Muscle layer of colon (tissue), 2 donors: ENCODE measurements around the gene PAX3.

Source experiments
- H3K27ac ChIP-seq: one replicate; pipeline ENCODE4 v1.7.0; 2013; ENCODE audit warnings: low read depth, mild to moderate bottlenecking, low read length, moderate library complexity
- H3K27me3 ChIP-seq, 2 donors: one replicate each; pipeline ENCODE4 v1.7.0; 2013; ENCODE audit warnings: low read length in 2 of 2, mild to moderate bottlenecking in 2 of 2; ENCODE audit not compliant: insufficient read depth in 2 of 2, control insufficient read depth in 1 of 2
- H3K36me3 ChIP-seq: one replicate; pipeline ENCODE4 v1.7.0; 2013; ENCODE audit warnings: mild to moderate bottlenecking, low read length; ENCODE audit not compliant: insufficient read depth
- H3K4me1 ChIP-seq: one replicate; pipeline ENCODE4 v1.7.0; 2013; ENCODE audit warnings: mild to moderate bottlenecking, low read length; ENCODE audit not compliant: insufficient read depth
- H3K4me3 ChIP-seq, 2 donors: one replicate each; pipeline ENCODE4 v1.7.0; 2013; ENCODE audit warnings: low read length in 2 of 2, low read depth in 1 of 2, mild to moderate bottlenecking in 1 of 2, moderate library complexity in 1 of 2
- H3K9ac ChIP-seq: one replicate; pipeline ENCODE4 v1.7.0; 2013; ENCODE audit warnings: low read length
- H3K9me3 ChIP-seq: one replicate; pipeline ENCODE4 v1.7.0; 2013; ENCODE audit warnings: mild to moderate bottlenecking, low read length
- donor health status: abdominal sarcoma.
- donor health status: Adenocarcinoma of cecum.

The PAX3 gene

GRCh38 chr2:222218786-222219185 is 80.0 kb downstream of the PAX3 start:
- Histone ChIP-seq H3K27ac (no peak overlapping the region), H3K4me3 (no peak overlapping the region), H3K27me3 (no peaks in the 10 kb centered on the region), H3K36me3 (no peaks in the 10 kb centered on the region), H3K4me1 (no peaks in the 10 kb centered on the region), H3K9me3 (no peaks in the 10 kb centered on the region), H3K9ac (no peak overlapping the region)

GRCh38 chr2:222217712-222218111 is 81.1 kb downstream of the PAX3 start:
- Histone ChIP-seq H3K9ac (no peak overlapping the region), H3K27me3 (no peaks in the 10 kb centered on the region), H3K4me3 (no peak overlapping the region), H3K36me3 (no peaks in the 10 kb centered on the region), H3K27ac (no peak overlapping the region), H3K4me1 (no peaks in the 10 kb centered on the region), H3K9me3 (no peaks in the 10 kb centered on the region)

- no peaks in the 10 kb centered on the region for H3K9me3 ChIP-seq
- H3K9ac ChIP-seq = no peak overlapping the region
- no peaks in the 10 kb centered on the region for H3K36me3 ChIP-seq
- no peak overlapping the region for H3K27ac ChIP-seq
- no peaks in the 10 kb centered on the region for H3K27me3 ChIP-seq
- no peak overlapping the region for H3K4me3 ChIP-seq
- no peaks in the 10 kb centered on the region for H3K4me1 ChIP-seq
Measured at GRCh38 chr2:222214885-222215284, 83.9 kb downstream of the PAX3 start.

GRCh38 chr2:222213049-222213448 is 85.7 kb downstream of the PAX3 start:
- Histone ChIP-seq H3K9me3 (no peaks in the 10 kb centered on the region), H3K4me3 (no peak overlapping the region), H3K27ac (no peak overlapping the region), H3K9ac (no peak overlapping the region), H3K27me3 (peaks cover 0 to 4% of the 10 kb centered on the region in 2 donors), H3K36me3 (no peaks in the 10 kb centered on the region), H3K4me1 (no peaks in the 10 kb centered on the region)

- H3K4me3 ChIP-seq = no peak overlapping the region
Measured at GRCh38 chr2:222212571-222212970, 86.2 kb downstream of the PAX3 start.

GRCh38 chr2:222208010-222208690 is 90.6 kb downstream of the PAX3 start:
- H3K9ac ChIP-seq = no peak overlapping the region
- H3K4me3 ChIP-seq = no peak overlapping the region
- H3K27me3 ChIP-seq = peaks cover 0 to 4% of the 10 kb centered on the region in 2 donors
- no peaks in the 10 kb centered on the region for H3K9me3 ChIP-seq
- H3K36me3 ChIP-seq = no peaks in the 10 kb centered on the region
- H3K4me1 ChIP-seq = no peaks in the 10 kb centered on the region
- H3K27ac ChIP-seq = no peak overlapping the region

More at GRCh38 chr2:222212571-222212970, 86.2 kb downstream of the PAX3 start:
- no peak overlapping the region for H3K9ac ChIP-seq
- no peaks in the 10 kb centered on the region for H3K9me3 ChIP-seq
- H3K4me1 ChIP-seq = no peaks in the 10 kb centered on the region
- no peak overlapping the region for H3K27ac ChIP-seq
- H3K27me3 ChIP-seq = peaks cover 0 to 4% of the 10 kb centered on the region in 2 donors
- H3K36me3 ChIP-seq = no peaks in the 10 kb centered on the region

GRCh38 chr2:222205136-222205535 is 93.7 kb downstream of the PAX3 start:
- Histone ChIP-seq H3K9me3 (no peaks in the 10 kb centered on the region), H3K36me3 (no peaks in the 10 kb centered on the region), H3K4me3 (no peak overlapping the region), H3K9ac (no peak overlapping the region), H3K27ac (no peak overlapping the region), H3K27me3 (peaks cover 0 to 4% of the 10 kb centered on the region in 2 donors), H3K4me1 (no peaks in the 10 kb centered on the region)

- H3K9me3 ChIP-seq = no peaks in the 10 kb centered on the region
- no peaks in the 10 kb centered on the region for H3K36me3 ChIP-seq
- no peaks in the 10 kb centered on the region for H3K4me1 ChIP-seq
- no peaks in the 10 kb centered on the region for H3K27me3 ChIP-seq
- H3K27ac ChIP-seq = no peak overlapping the region
- no peak overlapping the region for H3K4me3 ChIP-seq
- no peak overlapping the region for H3K9ac ChIP-seq
Measured at GRCh38 chr2:222203041-222203440, 95.8 kb downstream of the PAX3 start.

GRCh38 chr2:222196159-222196558 is 102.6 kb downstream of the PAX3 start:
- no peaks in the 10 kb centered on the region for H3K36me3 ChIP-seq
- H3K4me1 ChIP-seq = peaks cover 8% of the 10 kb centered on the region
- H3K9me3 ChIP-seq = no peaks in the 10 kb centered on the region
- no peak overlapping the region for H3K9ac ChIP-seq
- no peak overlapping the region for H3K27ac ChIP-seq
- H3K4me3 ChIP-seq = no peak overlapping the region
- H3K27me3 ChIP-seq = no peaks in the 10 kb centered on the region

GRCh38 chr2:222194669-222195068 is 104.1 kb downstream of the PAX3 start:
- Histone ChIP-seq H3K36me3 (no peaks in the 10 kb centered on the region), H3K27ac (no peak overlapping the region), H3K9ac (no peak overlapping the region), H3K27me3 (no peaks in the 10 kb centered on the region), H3K4me1 (peaks cover 8% of the 10 kb centered on the region), H3K9me3 (no peaks in the 10 kb centered on the region), H3K4me3 (no peak overlapping the region)

GRCh38 chr2:222193328-222193983 is 105.3 kb downstream of the PAX3 start:
- no peaks in the 10 kb centered on the region for H3K36me3 ChIP-seq
- H3K27me3 ChIP-seq = no peaks in the 10 kb centered on the region
- no peaks in the 10 kb centered on the region for H3K9me3 ChIP-seq
- H3K9ac ChIP-seq = no peak overlapping the region
- H3K27ac ChIP-seq = no peak overlapping the region
- no peak overlapping the region for H3K4me3 ChIP-seq
- H3K4me1 ChIP-seq = peaks cover 8% of the 10 kb centered on the region

- H3K9ac ChIP-seq = no peak overlapping the region
- H3K4me3 ChIP-seq = no peak overlapping the region
- no peak overlapping the region for H3K27ac ChIP-seq
- no peaks in the 10 kb centered on the region for H3K4me1 ChIP-seq
- H3K9me3 ChIP-seq = no peaks in the 10 kb centered on the region
- H3K27me3 ChIP-seq = no peaks in the 10 kb centered on the region
- no peaks in the 10 kb centered on the region for H3K36me3 ChIP-seq
Measured at GRCh38 chr2:222180619-222181018, 118.2 kb downstream of the PAX3 start.
